Measurements from ENCODE around the gene THAP11.
A peak's percentile ranks its signal among the peaks of the same experiment; 100 is the strongest.

THAP11 gene

GRCh38 chr16:67885976-67886375, 43.9 kb downstream of the THAP11 start:
- DNase-seq = no peak

DNA sequence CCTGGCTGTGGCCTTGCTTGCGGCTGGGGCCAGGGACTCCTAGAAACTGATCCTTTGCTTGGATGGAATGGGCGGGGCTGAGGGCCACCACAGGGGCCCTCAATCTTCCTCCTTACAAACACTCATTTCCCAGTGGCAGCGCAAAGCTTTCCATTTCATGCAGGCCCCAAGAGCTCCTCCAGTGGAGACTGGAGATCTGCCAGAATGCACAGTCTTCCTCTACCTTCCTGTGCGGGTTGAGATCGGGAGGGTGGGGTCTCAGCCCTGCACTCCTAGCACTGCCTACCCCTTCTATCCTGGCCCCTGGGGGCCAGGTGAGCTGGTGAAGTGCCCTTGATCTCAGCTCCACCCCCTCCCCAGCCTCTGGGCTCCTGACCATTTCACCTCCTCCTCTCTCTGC, 44.3 kb downstream of the THAP11 start:
- no peak for DNase-seq

DNA sequence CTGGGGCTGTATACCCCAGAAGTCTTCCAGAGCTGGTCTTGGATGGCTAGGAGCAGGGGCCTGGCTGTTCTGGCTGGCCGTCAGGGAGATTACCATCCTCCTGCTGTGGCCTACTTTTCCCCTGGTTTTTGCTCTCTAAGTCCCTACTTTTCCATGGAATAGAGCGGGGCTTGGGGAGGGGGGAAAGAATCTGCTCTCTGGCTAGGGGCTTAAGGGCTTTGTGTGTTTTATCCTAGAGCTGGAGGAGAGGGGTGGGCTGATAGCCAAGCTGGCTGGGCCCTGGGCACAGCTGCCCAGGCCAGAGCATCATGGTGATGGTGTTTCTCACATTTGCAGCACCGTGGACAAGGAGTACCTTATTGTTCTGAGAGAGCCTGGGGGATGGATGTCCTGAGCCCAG, 46.2 kb downstream of the THAP11 start:
- DNase-seq = no peak

DNA sequence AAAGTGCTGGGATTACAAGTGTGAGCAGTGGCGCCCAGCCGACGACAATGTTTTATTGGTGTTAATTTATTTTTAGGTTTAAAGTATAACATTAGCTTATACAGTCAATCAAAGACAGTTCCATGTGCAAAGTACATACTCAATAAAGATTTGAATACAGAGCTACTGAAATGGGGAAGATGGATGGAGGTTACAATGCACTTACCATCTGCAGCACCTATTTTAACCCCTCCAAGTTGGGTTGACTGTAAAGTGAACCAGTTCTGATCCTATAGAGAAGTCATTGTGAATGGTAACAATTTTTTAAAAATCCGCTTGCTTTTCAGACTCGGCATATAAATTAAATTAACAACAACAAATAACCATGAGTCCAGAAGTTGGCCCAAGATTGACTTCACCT, 50.3 kb downstream of the THAP11 start:
- DNase-seq = no peak

DNA sequence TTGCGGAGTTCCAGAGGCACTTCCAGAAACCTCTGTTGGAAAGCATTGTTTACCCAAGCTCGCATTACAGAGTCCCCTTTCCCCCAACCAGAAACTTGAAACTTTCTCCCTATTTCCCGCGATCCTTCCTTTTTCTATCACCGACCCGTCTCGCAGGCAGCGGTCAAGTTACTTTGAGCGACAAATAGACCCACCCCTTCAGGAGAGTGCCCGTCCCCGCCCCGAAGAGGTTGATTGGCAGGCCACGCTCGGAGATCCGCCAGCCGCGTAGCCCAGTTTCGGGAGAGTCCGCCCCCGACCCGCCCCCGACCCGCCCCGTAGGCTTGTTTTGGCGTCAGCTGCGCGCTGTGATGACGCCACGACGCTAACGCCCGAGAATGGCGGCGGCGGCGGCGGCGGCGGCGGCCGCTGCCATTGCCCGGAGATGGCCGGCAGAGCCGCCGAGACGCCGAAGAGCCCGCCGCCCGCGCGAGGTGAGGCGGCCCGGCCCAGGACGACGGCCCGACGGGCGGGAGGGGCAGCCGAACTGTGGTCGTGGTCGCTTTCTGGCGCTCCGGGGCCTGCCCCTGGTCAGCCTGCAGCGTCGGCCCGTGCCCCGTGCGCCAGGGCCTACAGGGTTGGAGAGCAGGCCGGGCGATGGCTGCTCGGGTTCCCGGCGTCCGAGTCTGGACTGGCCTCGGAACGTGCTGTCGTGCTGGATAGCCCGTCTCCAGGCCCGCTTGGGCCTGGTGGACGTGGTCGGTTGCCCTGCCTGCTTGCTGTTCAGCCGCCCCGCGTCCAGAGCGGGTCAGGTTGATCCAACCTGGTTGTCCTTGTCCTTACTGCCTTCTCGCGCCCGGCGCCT, 51.0 kb downstream of the THAP11 start, which contains the start of gene PSKH1:
Gene PSKH1, plus strand, starts transcription at position 356 of the 844 bp plus-strand sequence. CDS start 15,496 bp downstream, outside the sequence.
- peak; percentile 91 to 93 for DNase-seq
